ENCODE results near the gene ADPGK.
"Not testable (repeated sequence)": the region's sequence is repeated elsewhere in the genome, so short reads cannot be mapped to it uniquely, and the experiment has no call there.

The ADPGK gene

GRCh38 chr15:72737723-72738122 is 45.8 kb downstream of the ADPGK start:
- no peak for DNase-seq

- no peak for DNase-seq
These were observed 46.5 kb downstream of the ADPGK start for GRCh38 chr15:72737061-72737460.

GRCh38 chr15:72735111-72735510 is 48.4 kb downstream of the ADPGK start:
- DNase-seq: no peak

GRCh38 chr15:72733941-72734738 is 49.4 kb downstream of the ADPGK start:
- DNase-seq: no peak

- DNase-seq: no peak
These were observed 51.0 kb downstream of the ADPGK start for GRCh38 chr15:72732516-72732915.

- no peak for DNase-seq
These were observed 51.5 kb downstream of the ADPGK start for GRCh38 chr15:72732086-72732485.

GRCh38 chr15:72728821-72729220 is 54.7 kb downstream of the ADPGK start:
- no peak for DNase-seq

- DNase-seq: not testable (repeated sequence)
These were observed 55.3 kb downstream of the ADPGK start for GRCh38 chr15:72728249-72728648.

- no peak for DNase-seq
These were observed 56.4 kb downstream of the ADPGK start for GRCh38 chr15:72727154-72727553.

GRCh38 chr15:72725851-72726250 is 57.7 kb downstream of the ADPGK start:
- DNase-seq: not testable (repeated sequence)

- DNase-seq: no peak
These were observed 58.1 kb downstream of the ADPGK start for GRCh38 chr15:72725446-72725845.

GRCh38 chr15:72724028-72724427 is 59.5 kb downstream of the ADPGK start:
- no peak for DNase-seq

- peak; percentile 80 for DNase-seq
These were observed 61.4 kb downstream of the ADPGK start for GRCh38 chr15:72722071-72722696.

- DNase-seq: not testable (repeated sequence)
These were observed 74.8 kb downstream of the ADPGK start for GRCh38 chr15:72708551-72709303.

- DNase-seq: peak; percentile 89
These were observed 77.3 kb downstream of the ADPGK start for GRCh38 chr15:72706266-72706665.
